WTC11 (cell line): ENCODE results near the gene PPFIBP1. TPM values are rescaled to one million over a fixed set of nuclear protein-coding genes. Genes with fewer than 3 reads are reported as not detected.
A peak's percentile ranks its signal among the peaks of the same experiment; 100 is the strongest.
"Not testable (repeated sequence)": the region's sequence is repeated elsewhere in the genome, so short reads cannot be mapped to it uniquely, and the experiment has no call there.

Source experiments
- ATAC-seq: fragments of 200-7000 bp; cut with Tn5 transposase; 2 replicates; pipeline ENCODE4 v1.10.0; 2021; ENCODE audit warnings: mild to moderate bottlenecking, moderate library complexity
- CTCF ChIA-PET: fragments of 300-600 bp; sonication (Branson Sonifier 250); formaldehyde crosslinking; loops from one replicate; lab custom pipeline; 2021; ENCODE audit warnings: antibody characterized with exemption; lab: Charles Lee
- POLR2A ChIA-PET: fragments of 350-600 bp; sonication (Branson Sonifier 250); formaldehyde crosslinking; loops from one replicate; lab custom pipeline; 2021; ENCODE audit warnings: antibody characterized with exemption; lab: Charles Lee
- DNase-seq: peaks from one replicate; pipeline ENCODE4 v3.0.0; 2021; ENCODE audit warnings: low spot score
- H3K27ac Mint-ChIP-seq: 2 replicates; pipeline ENCODE4 v1.8.0; 2021; ENCODE audit warnings: mixed read lengths
- H3K27me3 Mint-ChIP-seq: 2 replicates; pipeline ENCODE4 v1.8.0; 2021; ENCODE audit warnings: low read depth, mild to moderate bottlenecking, moderate library complexity, mixed read lengths
- H3K36me3 Mint-ChIP-seq: 2 replicates; pipeline ENCODE4 v1.8.0; 2021; ENCODE audit warnings: mixed read lengths
- H3K4me1 Mint-ChIP-seq: 2 replicates; pipeline ENCODE4 v1.8.0; 2022; ENCODE audit warnings: mixed read lengths
- H3K4me3 Mint-ChIP-seq: 2 replicates; pipeline ENCODE4 v1.8.0; 2021; ENCODE audit warnings: mild to moderate bottlenecking, moderate library complexity, mixed read lengths
- H3K9me3 Mint-ChIP-seq: 2 replicates; pipeline ENCODE4 v1.8.0; 2021; ENCODE audit warnings: mixed read lengths
- CBFB ChIP-seq: sonication (generic); formaldehyde crosslinking; IDR thresholded peaks from 2 replicates; pipeline ENCODE4 v1.8.1; 2022; ENCODE audit warnings: mild to moderate bottlenecking, low read depth, missing genetic modification reagents
- CDX4 ChIP-seq: fragments of 250-450 bp; sonication (Bioruptor Pico); IDR thresholded peaks from 2 replicates; pipeline ENCODE4 v1.9.0; 2021; ENCODE audit warnings: moderate library complexity, mild to moderate bottlenecking, inconsistent platforms, borderline replicate concordance
- CREM ChIP-seq: sonication (generic); formaldehyde crosslinking; IDR thresholded peaks from 2 replicates; pipeline ENCODE4 v1.8.1; 2022; ENCODE audit warnings: mild to moderate bottlenecking, missing genetic modification reagents, moderate library complexity
- E2F4 ChIP-seq: sonication (generic); formaldehyde crosslinking; IDR thresholded peaks from 2 replicates; pipeline ENCODE4 v1.8.1; 2022; ENCODE audit warnings: low read depth, mild to moderate bottlenecking, moderate library complexity, missing genetic modification reagents, borderline replicate concordance
- ELF4 ChIP-seq: sonication (generic); formaldehyde crosslinking; IDR thresholded peaks from 2 replicates; pipeline ENCODE4 v1.8.1; 2022; ENCODE audit warnings: low read depth, mild to moderate bottlenecking, moderate library complexity, missing genetic modification reagents
- ESRRA ChIP-seq: sonication (generic); formaldehyde crosslinking; IDR thresholded peaks from 2 replicates; pipeline ENCODE4 v1.8.1; 2022; ENCODE audit warnings: mild to moderate bottlenecking, missing genetic modification reagents, borderline replicate concordance
- FOXJ3 ChIP-seq: sonication (generic); formaldehyde crosslinking; IDR thresholded peaks from 2 replicates; pipeline ENCODE4 v1.9.0; 2021; ENCODE audit warnings: missing genetic modification reagents, mild to moderate bottlenecking, borderline replicate concordance
- FOXP4 ChIP-seq: sonication (generic); formaldehyde crosslinking; IDR thresholded peaks from 2 replicates; pipeline ENCODE4 v1.8.0; 2022; ENCODE audit warnings: mild to moderate bottlenecking, missing genetic modification reagents
- GRHL2 ChIP-seq: fragments of 250-450 bp; sonication (Bioruptor Pico); IDR thresholded peaks from 2 replicates; pipeline ENCODE4 v1.8.0; 2022; ENCODE audit warnings: mild to moderate bottlenecking, moderate library complexity; ENCODE audit not compliant: insufficient replicate concordance, severe bottlenecking
- IRF2 ChIP-seq: sonication (generic); formaldehyde crosslinking; IDR thresholded peaks from 2 replicates; pipeline ENCODE4 v1.8.0; 2022; ENCODE audit warnings: low read depth, missing genetic modification reagents, borderline replicate concordance
- NR1H2 ChIP-seq: sonication (generic); formaldehyde crosslinking; IDR thresholded peaks from 2 replicates; pipeline ENCODE4 v1.9.0; 2021; ENCODE audit warnings: mild to moderate bottlenecking, moderate library complexity, missing genetic modification reagents
- PREB ChIP-seq: sonication (generic); formaldehyde crosslinking; IDR thresholded peaks from 2 replicates; pipeline ENCODE4 v1.8.1; 2022; ENCODE audit warnings: mild to moderate bottlenecking, missing genetic modification reagents, moderate library complexity, borderline replicate concordance
- PRRX2 ChIP-seq: fragments of 250-450 bp; sonication (Bioruptor Pico); IDR thresholded peaks from 2 replicates; pipeline ENCODE4 v1.8.0; 2021; ENCODE audit warnings: mild to moderate bottlenecking
- RORB ChIP-seq: fragments of 250-450 bp; sonication (Bioruptor Pico); IDR thresholded peaks from 2 replicates; pipeline ENCODE4 v1.9.0; 2021; ENCODE audit warnings: mild to moderate bottlenecking
- SMAD3 ChIP-seq: sonication (generic); formaldehyde crosslinking; IDR thresholded peaks from 2 replicates; pipeline ENCODE4 v1.8.0; 2022; ENCODE audit warnings: missing genetic modification reagents, mild to moderate bottlenecking, borderline replicate concordance
- SMAD4 ChIP-seq: sonication (generic); formaldehyde crosslinking; IDR thresholded peaks from 2 replicates; pipeline ENCODE4 v1.8.0; 2022; ENCODE audit warnings: mild to moderate bottlenecking, missing genetic modification reagents
- ZNF232 ChIP-seq: sonication (generic); formaldehyde crosslinking; IDR thresholded peaks from 2 replicates; pipeline ENCODE4 v1.8.0; 2022; ENCODE audit warnings: mild to moderate bottlenecking, missing genetic modification reagents
- ZNF263 ChIP-seq: sonication (generic); formaldehyde crosslinking; IDR thresholded peaks from 2 replicates; pipeline ENCODE4 v1.8.1; 2022; ENCODE audit warnings: low read depth, mild to moderate bottlenecking, moderate library complexity, missing genetic modification reagents
- ZNF317 ChIP-seq: sonication (generic); formaldehyde crosslinking; IDR thresholded peaks from 2 replicates; pipeline ENCODE4 v1.8.1; 2023; ENCODE audit warnings: low read depth, mild to moderate bottlenecking, moderate library complexity, missing genetic modification reagents, borderline replicate concordance
- ZNF396 ChIP-seq: fragments of 250-450 bp; sonication (Bioruptor Pico); IDR thresholded peaks from 2 replicates; pipeline ENCODE4 v1.8.0; 2021; ENCODE audit warnings: mild to moderate bottlenecking, moderate library complexity, borderline replicate concordance
- ZNF512 ChIP-seq: sonication (generic); formaldehyde crosslinking; IDR thresholded peaks from 2 replicates; pipeline ENCODE4 v1.8.1; 2022; ENCODE audit warnings: missing genetic modification reagents, borderline replicate concordance
- total RNA-seq: library from RNA; stranded (reverse); gene quantifications from 3 replicates; pipeline ENCODE4 v1.2.3, GENCODE V29; 2021

The PPFIBP1 gene
- total RNA-seq, 1 experiment from 2014 or later = 27.7 TPM

- TF ChIP-seq ZNF512 (CRISPR knock-in tag) (no peak), ELF4 (CRISPR knock-in tag) (no peak), ESRRA (no peak), NR1H2 (CRISPR knock-in tag) (no peak), CBFB (CRISPR knock-in tag) (no peak), CDX4 (no peak)
Observed at GRCh38 chr12:27583981-27584380, 60.0 kb downstream of the PPFIBP1 start (continued).

- H3K27me3 Mint-ChIP-seq = no peaks in the 10 kb centered on the region
- POLR2A ChIA-PET = no interaction called here
- CTCF ChIA-PET = no interaction called here
- no peaks in the 10 kb centered on the region for H3K9me3 Mint-ChIP-seq
- TF ChIP-seq NR1H2 (CRISPR knock-in tag) (no peak), FOXP4 (no peak), RORB (no peak), ZNF232 (CRISPR knock-in tag) (no peak), PRRX2 (CRISPR knock-in tag) (no peak), SMAD3 (CRISPR knock-in tag) (no peak), FOXJ3 (CRISPR knock-in tag) (no peak), ZNF317 (no peak), PREB (no peak), ZNF263 (CRISPR knock-in tag) (no peak), IRF2 (CRISPR knock-in tag) (no peak), E2F4 (CRISPR knock-in tag) (no peak), SMAD4 (CRISPR knock-in tag) (no peak), CREM (no peak), GRHL2 (no peak), ZNF396 (CRISPR knock-in tag) (no peak)
- peak overlapping the region; percentile 17; the same call in 1 of the 2 replicates for H3K27ac Mint-ChIP-seq
- no peak for DNase-seq
- no peak overlapping the region for H3K4me3 Mint-ChIP-seq
- no peaks in the 10 kb centered on the region for H3K36me3 Mint-ChIP-seq
- peaks cover 3% of the 10 kb centered on the region; the same call in 1 of the 2 replicates for H3K4me1 Mint-ChIP-seq
- ATAC-seq = no peak
Observed at GRCh38 chr12:27585739-27586265, 61.8 kb downstream of the PPFIBP1 start.

GRCh38 chr12:27588075-27588730 lies 64.2 kb downstream of the PPFIBP1 start:
- POLR2A ChIA-PET, DNase-seq, H3K4me3 Mint-ChIP-seq, H3K27me3 Mint-ChIP-seq, ATAC-seq, CTCF ChIA-PET, H3K27ac Mint-ChIP-seq, H3K36me3 Mint-ChIP-seq, H3K9me3 Mint-ChIP-seq: not testable (repeated sequence)
- H3K4me1 Mint-ChIP-seq = peaks cover 12% of the 10 kb centered on the region
